NCI-H82 (cell line): Measurements from ENCODE around the gene MESP1.

Experiments used
- DNase-seq: peaks from one replicate; lab custom pipeline; 2025; lab: John Stamatoyannopoulos, UW

The MESP1 gene

DNA sequence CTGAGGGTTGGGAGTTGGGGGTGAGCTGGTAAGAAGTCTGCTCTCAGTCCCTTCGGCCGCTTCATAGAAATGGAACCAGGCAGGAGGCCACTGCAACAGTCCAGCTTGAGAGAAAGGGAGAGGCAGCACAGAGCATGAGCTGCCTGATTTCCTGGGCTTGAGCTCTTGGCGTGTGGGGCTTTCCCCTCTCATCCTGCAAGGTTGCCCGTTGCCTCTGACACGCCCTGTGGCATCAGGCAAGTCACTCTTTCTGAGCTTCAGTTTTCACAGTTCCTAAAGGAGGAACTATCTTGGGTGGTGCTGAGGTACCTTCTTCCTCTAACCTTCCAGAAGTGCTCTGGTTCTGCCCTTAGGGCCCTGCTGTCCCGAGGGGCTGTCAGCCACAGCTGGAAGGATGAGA is 30.0 kb upstream of the MESP1 start:
- DNase-seq = no peak

DNA sequence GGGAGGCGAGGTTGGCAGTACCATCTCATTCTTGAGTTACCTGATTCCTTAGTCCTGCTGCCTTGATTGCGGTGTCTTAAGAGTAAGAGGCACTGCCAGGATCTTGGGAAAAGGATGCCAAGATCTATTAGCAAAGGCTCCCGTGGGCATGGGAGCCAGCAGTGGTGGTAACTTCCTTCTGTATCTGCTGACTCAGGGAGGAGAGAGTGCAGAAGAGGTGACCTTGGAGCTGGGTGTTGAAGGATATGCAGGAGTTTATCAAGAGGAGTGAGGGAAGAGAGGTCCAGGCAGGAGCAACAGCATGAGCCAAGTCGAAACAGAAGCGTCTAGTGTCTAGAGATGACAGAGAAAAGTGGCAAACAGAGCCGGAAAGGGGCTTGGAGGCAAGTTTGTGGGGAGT is 29.6 kb upstream of the MESP1 start:
- DNase-seq = no peak

DNA sequence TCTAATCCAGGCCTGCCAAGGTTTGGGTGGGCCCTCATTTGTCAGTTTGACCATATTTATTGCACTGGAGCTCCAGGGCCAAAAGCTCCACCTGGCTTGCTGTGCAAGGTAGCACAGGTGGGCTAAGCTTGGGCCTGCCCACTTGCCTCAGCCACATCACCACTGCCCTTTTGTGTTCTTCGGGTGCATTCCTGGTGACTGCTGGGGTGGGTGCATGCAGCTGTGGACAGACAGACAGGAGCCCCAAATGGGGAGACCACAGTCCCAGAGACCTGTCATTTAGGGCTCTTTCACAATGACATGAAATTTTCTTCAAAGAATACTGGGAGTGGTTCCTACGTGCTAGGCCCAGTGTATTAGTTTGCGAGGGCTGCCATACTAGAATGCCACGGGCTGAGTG is 27.8 kb upstream of the MESP1 start:
- DNase-seq = no peak

DNA sequence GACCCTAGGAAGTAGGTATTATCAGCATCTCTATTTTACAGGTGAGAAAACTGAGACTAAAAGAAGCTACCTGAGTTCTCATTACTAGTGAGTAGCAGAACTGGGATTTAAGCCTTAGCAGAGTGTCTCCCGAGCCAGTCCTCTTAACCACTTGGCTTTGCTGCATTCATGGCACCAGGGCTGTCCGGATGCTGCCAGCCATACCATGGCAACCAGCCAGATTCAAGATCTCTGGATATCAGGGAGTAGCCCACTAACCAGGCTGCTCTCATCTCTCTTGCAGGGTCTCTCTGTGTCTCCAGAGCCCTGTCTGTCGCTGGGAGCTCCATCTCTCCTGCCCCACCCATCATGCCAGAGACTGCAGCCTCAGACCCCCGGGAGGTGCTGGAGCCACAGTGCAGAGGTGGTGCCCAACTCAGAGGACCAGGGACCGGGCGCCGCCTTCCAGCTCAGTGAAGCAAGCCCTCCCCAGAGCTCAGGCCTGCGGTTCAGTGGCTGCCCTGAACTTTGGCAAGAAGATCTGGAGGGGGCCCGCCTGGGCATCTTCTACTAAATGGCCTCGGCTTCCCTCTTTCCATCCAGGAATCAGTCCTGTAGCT is 26.8 kb upstream of the MESP1 start:
- no peak for DNase-seq

DNA sequence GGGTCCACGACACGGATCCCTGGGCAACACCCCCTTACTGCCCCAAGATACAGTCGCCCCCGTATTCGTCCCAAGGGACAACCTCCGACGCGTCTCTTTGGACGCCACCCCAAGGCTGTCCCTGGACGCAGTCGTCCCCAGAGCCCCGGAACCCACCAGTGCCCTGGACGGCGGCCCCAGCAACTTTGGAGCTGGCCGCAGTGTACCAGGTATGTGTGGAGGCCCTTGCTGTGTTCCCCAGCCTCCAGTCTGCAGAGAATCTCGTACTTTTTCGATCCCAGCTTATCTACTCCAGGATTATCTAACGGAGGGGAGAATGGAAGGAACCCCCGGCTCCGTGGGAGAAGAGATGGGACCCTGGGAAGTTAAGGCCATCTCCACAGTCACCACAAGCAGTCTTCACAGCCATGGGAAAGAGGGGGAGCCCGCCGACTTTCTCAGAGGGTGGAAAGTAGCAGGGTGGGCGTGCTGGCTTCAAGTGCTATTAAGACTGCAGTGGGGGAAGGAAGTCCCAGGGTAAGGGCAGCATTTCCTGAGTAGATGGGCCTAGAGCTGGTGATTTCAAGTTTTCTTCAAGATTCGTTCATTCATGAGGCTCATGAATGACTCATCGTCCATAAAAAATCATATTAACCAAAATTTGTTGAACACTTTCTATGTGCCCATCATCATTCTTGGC is 26.2 kb upstream of the MESP1 start:
- no peak for DNase-seq

DNA sequence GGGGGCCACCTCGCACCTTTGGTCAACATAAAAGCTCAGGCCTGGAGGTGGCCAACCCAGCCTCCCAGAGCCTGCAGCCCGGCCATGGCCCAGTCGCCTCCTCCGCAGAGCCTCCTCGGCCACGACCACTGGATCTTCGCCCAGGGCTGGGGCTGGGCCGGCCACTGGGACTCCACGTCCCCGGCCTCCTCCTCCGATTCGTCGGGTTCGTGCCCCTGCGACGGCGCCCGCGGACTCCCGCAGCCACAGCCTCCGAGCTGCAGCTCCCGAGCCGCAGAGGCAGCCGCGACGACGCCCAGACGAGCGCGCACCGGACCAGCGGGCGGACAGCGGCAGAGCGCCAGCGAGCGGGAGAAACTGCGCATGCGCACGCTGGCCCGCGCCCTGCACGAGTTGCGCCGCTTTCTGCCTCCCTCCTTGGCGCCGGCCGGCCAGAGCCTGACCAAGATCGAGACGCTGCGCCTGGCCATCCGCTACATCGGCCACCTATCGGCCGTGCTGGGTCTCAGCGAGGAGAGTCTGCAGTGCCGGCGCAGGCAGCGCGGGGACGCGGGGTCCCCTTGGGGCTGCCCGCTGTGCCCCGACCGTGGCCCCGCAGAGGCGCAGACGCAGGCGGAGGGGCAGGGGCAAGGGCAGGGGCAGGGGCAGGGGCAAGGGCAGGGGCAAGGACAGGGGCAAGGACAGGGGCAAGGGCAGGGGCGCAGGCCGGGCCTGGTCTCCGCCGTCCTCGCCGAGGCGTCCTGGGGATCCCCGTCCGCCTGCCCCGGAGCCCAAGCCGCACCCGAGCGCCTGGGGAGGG is 25.4 kb upstream of the MESP1 start, which contains the start of gene MESP2:
Gene MESP2 (plus strand): TSS at position 59 of the 799 bp plus-strand sequence. CDS start 26 bp downstream, at position 85.
- DNase-seq = peak; percentile 56

DNA sequence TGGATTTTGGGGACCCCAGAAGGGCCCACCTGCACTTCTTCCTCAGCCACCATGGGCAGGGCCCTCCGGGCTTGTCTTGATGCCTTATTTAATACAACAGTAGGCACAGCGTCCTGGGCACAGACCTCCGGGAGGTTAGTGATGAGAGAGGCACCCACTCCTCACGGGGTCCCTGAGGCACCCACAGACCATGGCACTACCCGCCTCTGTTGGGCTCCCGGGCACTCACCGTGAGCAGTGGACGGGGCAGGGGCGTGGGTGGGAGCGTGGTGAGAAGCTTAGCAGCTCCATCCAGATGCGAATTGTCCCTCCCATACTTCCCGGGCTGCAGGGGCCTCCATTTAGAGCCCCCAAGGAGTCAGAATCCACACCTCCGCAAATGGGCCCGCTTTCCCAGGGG is 24.8 kb upstream of the MESP1 start:
- no peak for DNase-seq

DNA sequence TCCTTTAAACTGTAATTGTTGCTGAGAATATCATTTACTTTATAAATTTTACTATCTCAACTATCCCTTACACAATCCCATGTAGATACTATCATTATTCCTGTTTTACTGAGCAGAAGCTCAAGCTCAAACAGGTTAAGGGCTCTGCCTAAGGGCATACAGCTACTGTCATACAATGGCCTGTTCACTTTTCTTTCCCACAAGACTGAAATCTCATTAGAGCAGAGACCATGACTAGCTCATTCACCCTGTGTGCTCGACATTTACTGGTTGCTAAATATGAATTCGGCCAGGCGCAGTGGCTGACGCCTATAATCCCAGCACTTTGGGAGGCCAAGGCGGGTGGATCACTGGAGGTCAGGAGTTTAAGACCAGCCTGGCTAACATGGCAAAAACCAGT is 23.4 kb upstream of the MESP1 start:
- peak; percentile 24 for DNase-seq

DNA sequence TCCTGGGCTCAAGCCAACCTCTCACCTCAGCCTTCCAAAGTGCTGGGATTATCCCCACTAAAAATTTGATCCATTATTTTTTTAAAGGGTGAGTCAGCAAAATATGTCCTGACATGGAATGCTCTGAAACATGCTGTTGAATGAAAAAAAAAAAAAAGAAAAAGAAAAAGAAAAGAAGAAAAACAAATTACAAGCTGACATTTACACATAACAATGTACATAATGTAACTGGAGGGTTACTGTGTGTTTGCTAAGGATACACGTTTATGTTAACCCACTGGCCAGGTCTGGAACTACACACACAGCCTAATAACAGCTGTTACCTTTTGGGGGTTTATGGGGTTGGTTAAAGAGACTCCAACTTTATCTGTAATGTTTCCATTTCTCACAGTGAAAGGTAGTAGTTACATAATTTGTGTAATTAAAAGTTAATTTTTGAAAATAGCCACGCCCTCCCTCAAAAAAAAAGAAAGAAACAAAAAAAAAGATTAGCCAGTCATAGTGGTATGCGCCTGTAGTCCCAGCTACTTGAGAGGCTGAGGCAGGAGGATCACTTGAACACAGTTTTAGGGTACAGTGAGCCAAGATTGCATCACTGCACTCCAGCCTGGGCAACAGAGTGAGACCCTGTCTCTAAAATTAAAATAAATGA is 22.0 kb upstream of the MESP1 start:
- peak; percentile 48 for DNase-seq

DNA sequence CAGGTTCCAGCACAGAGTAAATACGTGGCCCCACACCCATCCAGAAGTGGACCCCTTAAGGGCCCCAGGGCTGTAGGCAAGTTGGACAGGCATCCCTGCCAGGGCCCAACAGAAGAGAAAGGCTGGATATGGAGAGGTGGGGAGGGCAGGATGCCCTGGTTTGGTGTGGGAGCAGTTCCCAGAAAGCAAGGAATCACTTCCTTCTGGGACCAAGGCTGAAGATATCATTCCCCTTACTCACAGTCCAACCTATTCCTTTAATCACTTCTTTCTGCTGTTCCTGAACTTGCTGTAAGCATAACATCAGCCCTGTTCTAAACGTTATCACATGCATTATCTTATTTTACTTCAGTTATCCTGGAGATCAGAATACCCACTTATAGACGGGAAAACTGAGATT is 19.0 kb upstream of the MESP1 start:
- no peak for DNase-seq

DNA sequence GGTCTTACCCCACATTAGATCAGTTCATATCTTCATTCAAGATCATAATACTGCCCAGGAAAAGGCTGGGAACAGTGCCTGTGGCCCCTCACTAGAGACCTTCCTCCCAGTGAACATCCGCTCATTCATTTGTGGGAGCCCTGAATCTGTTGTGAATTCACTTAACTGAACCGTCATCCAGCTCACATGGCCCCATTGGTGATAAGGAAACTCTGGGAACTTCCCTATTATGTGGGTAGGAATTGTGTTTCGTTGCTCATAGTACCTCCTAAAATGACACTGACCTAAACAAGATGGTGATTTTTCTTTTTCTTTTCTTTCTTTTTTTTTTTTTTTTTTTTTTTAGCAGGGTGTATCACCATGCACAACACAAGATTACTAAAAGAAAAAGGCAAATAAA is 18.3 kb upstream of the MESP1 start:
- DNase-seq = no peak

DNA sequence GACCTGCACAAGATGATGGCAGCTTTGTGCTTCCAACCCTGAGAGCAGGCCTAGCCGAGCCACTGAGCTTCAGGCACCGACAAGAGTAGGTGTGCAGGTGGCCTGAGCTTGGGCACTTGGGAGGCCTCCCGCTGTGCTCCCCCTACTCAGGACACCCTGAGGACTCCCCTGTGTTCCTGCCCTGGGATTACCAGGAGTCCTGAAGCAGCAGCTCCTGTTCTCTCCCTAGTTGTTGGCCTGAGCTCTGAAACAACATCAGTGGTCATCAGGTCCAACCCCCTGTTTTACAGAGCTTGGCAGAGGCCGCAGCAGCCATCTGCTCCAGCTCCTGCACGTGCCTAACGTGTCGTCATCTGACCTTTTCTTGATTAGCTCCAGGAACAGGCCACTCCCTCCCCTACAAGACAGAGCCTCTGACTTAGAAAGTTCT is 17.0 kb upstream of the MESP1 start:
- DNase-seq = no peak

DNA sequence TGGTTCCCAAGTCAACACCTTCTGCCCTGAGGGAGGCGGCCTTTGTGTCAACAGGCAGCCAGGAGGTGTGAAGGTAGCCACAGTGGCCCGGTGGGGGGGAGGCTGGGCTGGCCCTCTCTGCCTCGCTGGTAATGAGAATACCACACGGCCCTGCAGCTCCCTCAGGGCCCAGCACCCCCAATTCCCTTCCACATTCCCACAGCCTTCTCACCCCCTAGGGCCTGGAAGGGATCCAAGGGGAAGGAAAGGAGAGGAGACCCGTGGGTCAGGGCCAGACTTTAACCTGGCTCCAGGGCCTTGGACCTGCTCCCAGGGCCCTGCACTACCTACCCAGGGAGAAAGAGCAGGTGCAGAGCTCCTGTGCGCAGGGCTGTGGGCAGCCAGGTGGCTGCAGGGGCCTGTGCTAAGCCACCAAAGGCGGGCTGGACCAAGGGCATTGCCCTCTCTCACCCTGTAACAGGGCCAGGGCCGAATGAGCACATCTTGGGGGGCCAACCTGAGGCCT is 16.4 kb upstream of the MESP1 start:
- no peak for DNase-seq

DNA sequence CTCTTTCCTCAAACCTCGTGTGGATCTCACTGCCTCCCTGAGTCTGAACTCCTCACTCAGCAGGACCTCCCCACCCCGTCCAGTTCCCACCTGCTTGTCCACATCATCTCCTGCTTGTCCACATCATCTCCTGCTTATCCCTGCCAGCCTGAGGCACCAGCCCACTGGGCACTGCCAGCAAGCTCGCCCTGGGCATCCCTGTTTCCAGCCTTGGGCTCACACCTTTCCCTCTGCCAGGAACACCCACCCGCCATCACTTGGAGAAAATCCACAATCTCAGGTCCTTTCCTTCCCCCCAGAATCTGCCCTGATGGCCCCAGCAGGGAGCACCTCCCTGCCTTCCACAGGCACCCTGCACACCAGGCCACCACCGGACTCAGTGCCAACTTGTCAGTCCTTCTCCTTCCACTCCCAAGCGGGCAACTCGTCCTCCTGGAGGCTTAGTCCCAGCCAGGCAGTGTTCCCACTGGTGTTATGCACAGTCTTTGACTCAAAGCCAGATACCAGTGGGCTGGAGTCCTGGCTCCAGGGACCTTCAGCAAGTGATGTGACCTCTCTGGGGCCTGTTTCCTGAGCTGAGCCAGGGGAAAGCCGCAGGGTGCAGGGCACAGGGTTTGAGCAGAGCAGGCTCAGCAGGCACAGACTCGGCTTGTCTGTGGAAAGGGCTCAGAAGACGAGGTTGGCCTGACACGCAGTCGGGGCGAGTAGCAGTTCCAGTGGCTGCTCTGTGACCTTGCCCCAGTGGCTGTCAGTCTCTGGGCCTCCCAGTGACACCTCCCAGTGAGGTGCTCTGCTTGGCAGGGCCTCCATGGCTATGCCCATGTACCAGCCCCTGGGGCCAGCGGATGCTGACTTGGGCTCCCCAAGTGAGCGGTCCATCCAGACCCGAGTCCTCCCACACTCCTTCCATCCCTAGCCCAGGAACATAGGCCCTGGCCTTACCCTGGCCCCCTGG is 15.6 kb upstream of the MESP1 start:
- no peak for DNase-seq

DNA sequence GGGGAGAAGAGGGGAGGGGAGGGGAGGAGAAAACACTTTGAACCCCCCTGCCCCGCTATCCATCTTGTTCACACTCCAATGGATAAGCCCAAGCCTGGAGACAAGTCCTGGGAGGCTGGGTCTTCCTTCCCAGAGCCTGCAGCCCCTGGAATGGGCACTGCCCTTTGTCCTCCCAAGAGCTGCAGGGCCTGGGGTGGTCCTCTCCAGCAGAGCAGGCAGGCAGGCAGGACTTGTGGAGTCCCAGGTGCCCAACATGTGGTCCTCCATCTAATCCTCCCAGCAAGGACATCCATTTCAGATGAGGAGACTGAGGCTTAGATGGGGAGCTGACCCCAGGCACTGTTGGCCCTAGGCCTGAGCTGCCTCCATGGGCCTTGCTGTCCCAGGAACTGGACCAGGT is 14.6 kb upstream of the MESP1 start:
- no peak for DNase-seq

DNA sequence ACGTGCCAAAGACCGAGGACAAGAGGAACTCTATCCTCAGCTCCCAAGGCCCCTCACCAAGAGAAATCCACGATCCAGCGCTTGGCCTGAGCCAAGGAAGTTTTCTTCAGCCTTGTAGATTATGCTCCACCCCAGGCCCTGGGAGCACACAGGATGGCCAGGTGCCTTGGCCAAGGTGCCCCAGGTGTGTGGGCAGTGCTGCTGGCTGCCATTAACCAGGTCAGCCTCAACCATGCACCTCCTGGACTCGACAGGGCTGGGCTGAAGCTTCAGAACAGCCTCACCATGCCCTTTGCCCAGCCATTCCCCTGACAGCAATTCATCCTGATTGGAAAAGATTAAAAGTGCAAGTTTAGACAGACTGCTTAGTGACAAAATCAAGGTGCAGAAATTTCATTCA is 10.9 kb upstream of the MESP1 start:
- DNase-seq = no peak

DNA sequence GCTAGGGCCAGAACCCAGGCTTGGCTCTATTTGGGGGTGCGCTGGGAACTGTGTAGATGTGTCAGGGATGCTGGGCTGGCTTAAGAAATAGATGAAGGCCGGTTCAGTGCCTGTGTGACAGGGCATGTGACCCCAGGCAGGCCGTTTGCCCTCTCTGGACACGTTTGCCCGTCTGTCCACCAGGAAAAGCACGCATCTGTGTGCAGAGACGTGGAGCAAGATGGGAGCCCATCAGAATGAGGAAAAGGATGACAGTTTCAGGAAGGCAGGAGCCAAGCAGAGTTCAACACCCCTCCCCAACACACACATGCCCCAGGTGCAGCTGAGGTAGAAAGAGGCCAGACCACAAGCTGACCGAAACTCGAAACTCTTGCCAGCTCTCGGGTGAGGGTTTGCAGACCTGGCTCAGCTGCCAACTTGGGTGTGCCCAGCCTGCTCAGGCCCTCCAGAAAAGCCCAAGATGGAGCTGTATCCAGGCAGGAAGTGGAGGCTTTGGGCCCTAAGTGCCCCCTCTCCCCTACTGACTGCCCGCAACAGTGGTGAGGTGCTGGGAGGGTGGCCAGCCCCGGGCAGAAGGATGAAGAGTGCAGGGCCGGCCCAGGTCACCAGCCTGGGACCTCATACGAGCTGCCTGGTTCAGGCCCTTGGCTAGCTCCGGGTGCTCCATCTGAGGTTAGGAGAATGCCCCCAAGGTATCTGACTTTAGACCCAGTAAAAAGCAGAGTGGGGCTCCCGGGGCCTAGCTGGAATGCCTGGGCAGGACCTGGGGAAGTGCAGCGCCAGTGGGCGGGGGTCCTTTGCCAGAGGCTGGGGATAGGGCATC is 10.2 kb upstream of the MESP1 start:
- DNase-seq = no peak

DNA sequence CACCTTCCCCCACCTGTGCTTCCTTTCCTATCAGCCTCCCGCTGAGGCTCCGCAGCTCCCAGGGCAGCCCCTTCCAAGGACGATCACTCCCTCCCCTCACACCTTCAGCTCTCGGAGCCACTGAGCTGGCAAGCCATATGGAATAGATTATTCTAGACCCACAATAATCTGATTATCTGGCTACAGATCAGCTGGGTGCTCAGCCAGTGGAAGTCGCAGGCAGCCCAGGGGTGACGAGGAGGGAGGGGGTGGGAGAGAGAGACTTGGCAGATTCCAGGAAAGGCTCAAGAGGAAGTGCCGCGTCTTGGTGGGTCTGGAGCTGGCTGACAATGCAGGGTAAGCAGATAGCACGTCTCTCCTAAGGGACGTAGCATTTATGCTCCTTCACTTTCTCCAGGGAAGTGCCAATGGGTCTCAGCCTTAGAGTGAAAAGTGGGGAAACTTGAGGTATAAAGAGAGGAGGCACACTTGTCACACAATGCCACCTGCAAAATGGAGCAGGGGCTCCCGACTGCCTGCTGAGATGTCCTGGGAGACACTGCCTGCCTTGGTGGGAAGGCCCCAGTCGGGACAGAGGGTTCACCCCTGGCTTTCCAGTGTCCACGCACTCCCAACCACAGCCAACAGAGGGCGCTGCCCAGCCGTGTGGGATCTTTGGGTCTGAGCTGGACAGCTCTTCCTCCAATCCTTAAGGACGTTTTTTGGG is 9.4 kb upstream of the MESP1 start:
- DNase-seq = peak; percentile 97

DNA sequence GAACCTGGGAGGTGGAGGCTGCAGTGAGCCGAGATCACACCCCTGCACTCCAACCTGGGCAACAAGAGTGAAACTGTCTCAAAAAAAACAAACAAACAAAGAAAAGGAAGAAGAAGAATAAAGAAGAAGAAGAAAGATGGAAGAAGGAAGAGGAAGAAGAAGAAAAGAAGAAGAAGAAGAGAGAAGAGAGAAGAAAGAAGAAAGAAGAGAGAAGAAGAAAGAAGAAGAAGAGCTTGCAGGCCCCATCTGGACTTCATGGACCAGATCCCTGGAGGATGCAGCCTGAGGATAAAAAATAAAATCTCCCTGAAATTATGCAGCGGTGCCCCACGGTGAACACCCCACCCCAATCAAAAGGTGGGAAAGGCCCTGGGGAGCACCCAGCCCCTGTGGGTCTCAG is 8.8 kb upstream of the MESP1 start:
- DNase-seq = no peak

DNA sequence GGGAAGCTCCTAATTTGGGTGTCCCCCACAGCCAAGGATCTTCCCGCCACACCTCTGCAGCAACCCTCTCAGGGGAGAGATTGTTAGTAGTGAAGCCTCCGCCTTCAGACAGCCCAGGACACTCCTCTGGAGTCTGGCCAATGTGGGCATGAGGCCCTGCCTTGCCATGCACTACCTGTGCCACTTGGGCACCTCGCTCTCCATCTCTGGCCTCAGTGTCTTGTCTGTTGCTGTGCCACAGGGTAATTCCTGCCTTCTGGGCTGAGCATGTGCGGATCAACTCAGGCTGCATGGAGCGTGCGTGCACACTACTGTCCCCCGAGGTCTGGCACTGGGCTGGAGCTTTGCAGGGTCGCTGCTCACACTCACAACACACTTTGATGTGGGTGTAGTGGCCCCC is 7.9 kb upstream of the MESP1 start:
- DNase-seq = no peak
